ENCODE data around the gene HMCN2. TPM values are rescaled to one million over a fixed set of nuclear protein-coding genes. Genes with fewer than 3 reads are reported as not detected.

Gene HMCN2
- total RNA-seq, 1 experiment from 2014 or later = 8.6 TPM

DNA sequence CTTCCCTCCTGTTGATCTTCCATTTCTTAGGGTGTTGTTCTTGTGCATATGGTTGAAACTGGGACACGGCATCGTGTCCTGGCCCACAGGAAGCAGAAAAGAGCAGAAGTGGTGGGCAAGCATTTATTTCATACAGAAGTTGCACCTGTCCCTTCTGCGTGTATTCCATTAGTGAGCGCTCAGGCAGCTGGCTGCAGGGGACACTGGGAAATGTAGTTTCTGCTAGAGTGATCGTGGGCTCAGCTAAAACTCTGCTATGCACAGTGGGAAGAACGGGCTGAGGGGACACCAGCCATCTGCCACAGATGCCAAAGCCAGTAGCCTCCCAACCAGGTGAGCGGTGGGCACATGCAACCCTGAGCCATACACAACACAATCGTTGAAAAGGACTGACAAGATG is 121.8 kb downstream of the HMCN2 start:
- Histone ChIP-seq H2BK12ac (ENCODE audit: insufficient read length, low read depth, low read length) (no peak overlapping the region), H2BK120ac (ENCODE audit: low read depth, low read length, poor library complexity, severe bottlenecking) (no peak overlapping the region), H2AFZ (ENCODE audit: low read length) (no peak overlapping the region), H3K9me3 (ENCODE audit: control insufficient read depth, low read depth, low read length) (no peaks in the 10 kb centered on the region), H4K8ac (replicated peaks; ENCODE audit: insufficient read length, low read depth, low read length) (no peak overlapping the region), H4K20me1 (ENCODE audit: control insufficient read depth, insufficient read depth, insufficient read length) (no peaks in the 10 kb centered on the region), H3K27me3 (ENCODE audit: insufficient read depth, low read length) (no peaks in the 10 kb centered on the region), H4K91ac (ENCODE audit: insufficient read length, low read depth, low read length) (no peak overlapping the region), H3K56ac (ENCODE audit: insufficient read length, low read depth, low read length) (no peak overlapping the region), H3K4me2 (ENCODE audit: insufficient read depth, insufficient read length, low read length) (no peak overlapping the region), H3K79me2 (ENCODE audit: insufficient read depth, low read length) (no peaks in the 10 kb centered on the region), H3K23me2 (ENCODE audit: insufficient read length, low read depth, low read length, poor library complexity, severe bottlenecking) (no peaks in the 10 kb centered on the region), H2AK5ac (ENCODE audit: insufficient read length, low read length) (no peak overlapping the region), H2BK20ac (ENCODE audit: low read depth, low read length, poor library complexity, severe bottlenecking) (no peak overlapping the region), H3K18ac (ENCODE audit: insufficient read length, low read depth, low read length) (no peak overlapping the region), H2BK5ac (ENCODE audit: insufficient read length, low read length) (no peak overlapping the region), H3K4ac (ENCODE audit: low read depth, low read length) (no peak overlapping the region), H3K79me1 (ENCODE audit: insufficient read depth, low read depth, low read length, poor library complexity, severe bottlenecking) (no peaks in the 10 kb centered on the region), H4K5ac (ENCODE audit: insufficient read length, low read depth, low read length) (no peak overlapping the region), H3K9ac (ENCODE audit: extremely low read depth, insufficient read length, low read length) (no peak overlapping the region), H3K4me1 (ENCODE audit: insufficient read depth, low read length) (no peaks in the 10 kb centered on the region), H3K23ac (ENCODE audit: insufficient read length, low read depth, low read length) (no peak overlapping the region), H2BK15ac (ENCODE audit: low read depth, low read length) (no peak overlapping the region), H3T11ph (ENCODE audit: low read length) (no peak overlapping the region), H3K14ac (ENCODE audit: insufficient read depth, low read length) (no peak overlapping the region), H3K27ac (ENCODE audit: insufficient read length, low read depth, low read length) (no peak overlapping the region)
- DNase-seq = no peak
- Mint-ChIP-seq H3K9me3 (no peaks in the 10 kb centered on the region; a peak in 2 of 5 replicates), H3K36me3 (ENCODE audit: insufficient read depth in 1 of 3, low read depth in 3 of 3) (peaks cover 2 to 29% (median 3%) of the 10 kb centered on the region in 3 experiments; a peak in 5 of 7 replicates), H3K4me1 (peaks cover 11 to 15% of the 10 kb centered on the region in 2 experiments), H3K4me3 (no peak overlapping the region), H3K27me3 (ENCODE audit: low read depth) (peaks cover 1% of the 10 kb centered on the region; the same call in 1 of the 2 replicates), H3K27ac (0 out of 7 replicates have a peak overlapping the region, but pooled peaks of 1 of the 3 experiments have one; percentile 54)
- WGBS (ENCODE audit: extremely low coverage, insufficient read length, low lambda C conversion rate) = no CpG with 5 or more reads among the region's 8 CpGs
- TF ChIP-seq, protein P1, sequence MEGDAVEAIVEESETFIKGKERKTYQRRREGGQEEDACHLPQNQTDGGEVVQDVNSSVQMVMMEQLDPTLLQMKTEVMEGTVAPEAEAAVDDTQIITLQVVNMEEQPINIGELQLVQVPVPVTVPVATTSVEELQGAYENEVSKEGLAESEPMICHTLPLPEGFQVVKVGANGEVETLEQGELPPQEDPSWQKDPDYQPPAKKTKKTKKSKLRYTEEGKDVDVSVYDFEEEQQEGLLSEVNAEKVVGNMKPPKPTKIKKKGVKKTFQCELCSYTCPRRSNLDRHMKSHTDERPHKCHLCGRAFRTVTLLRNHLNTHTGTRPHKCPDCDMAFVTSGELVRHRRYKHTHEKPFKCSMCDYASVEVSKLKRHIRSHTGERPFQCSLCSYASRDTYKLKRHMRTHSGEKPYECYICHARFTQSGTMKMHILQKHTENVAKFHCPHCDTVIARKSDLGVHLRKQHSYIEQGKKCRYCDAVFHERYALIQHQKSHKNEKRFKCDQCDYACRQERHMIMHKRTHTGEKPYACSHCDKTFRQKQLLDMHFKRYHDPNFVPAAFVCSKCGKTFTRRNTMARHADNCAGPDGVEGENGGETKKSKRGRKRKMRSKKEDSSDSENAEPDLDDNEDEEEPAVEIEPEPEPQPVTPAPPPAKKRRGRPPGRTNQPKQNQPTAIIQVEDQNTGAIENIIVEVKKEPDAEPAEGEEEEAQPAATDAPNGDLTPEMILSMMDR (conservative IDR thresholded peaks at IDR 0.05) = no peak

Measured in H9 (cell line).